Kidney (tissue), 14 donors: ENCODE results near the gene NR2F2. TPM values are rescaled to one million over a fixed set of nuclear protein-coding genes. Genes with fewer than 3 reads are reported as not detected.
A peak's percentile ranks its signal among the peaks of the same experiment; 100 is the strongest.

ENCODE experiments used
- DNase-seq, 5 donors: peaks; one replicate each; pipeline ENCODE4 v3.0.0-alpha.2; 2013 to 2020
- FAIRE-seq: peaks from 2 replicates; lab custom pipeline; 2012; peaks lifted over from hg19 to GRCh38; lab: Jason Lieb, UNC
- H3K27ac ChIP-seq, 2 donors: one replicate each; pipeline ENCODE4 v1.7.0; 2013; ENCODE audit warnings: low read depth in 2 of 2, low read length in 2 of 2, inconsistent platforms in 1 of 2
- H3K27me3 ChIP-seq: one replicate; pipeline ENCODE4 v1.7.1; 2013; ENCODE audit warnings: low read length, inconsistent platforms; ENCODE audit not compliant: control insufficient read depth, insufficient read depth
- H3K36me3 ChIP-seq, 3 donors: one replicate each; pipeline versions ENCODE4 v1.7.0 to v1.7.1; 2013; ENCODE audit warnings: low read length in 3 of 3, control low read depth in 1 of 3, inconsistent platforms in 1 of 3; ENCODE audit not compliant: insufficient read depth in 3 of 3, control insufficient read depth in 2 of 3
- H3K4me1 ChIP-seq, 3 donors: one replicate each; pipeline versions ENCODE4 v1.7.0 to v1.7.1; 2013; ENCODE audit warnings: low read length in 3 of 3, inconsistent platforms in 1 of 3, low read depth in 1 of 3; ENCODE audit not compliant: control insufficient read depth in 2 of 3, insufficient read depth in 2 of 3
- H3K4me3 ChIP-seq, 3 donors: one replicate each; pipeline versions ENCODE4 v1.7.0 to v1.8.1; 2013; ENCODE audit warnings: low read length in 3 of 3, control low read depth in 1 of 3, inconsistent platforms in 1 of 3
- H3K9ac ChIP-seq, 3 donors: one replicate each; pipeline versions ENCODE4 v1.7.0 to v1.7.1; 2013; ENCODE audit warnings: low read length in 3 of 3, control low read depth in 1 of 3, inconsistent platforms in 1 of 3
- H3K9me3 ChIP-seq, 3 donors: one replicate each; pipeline versions ENCODE4 v1.7.0 to v1.7.1; 2013; ENCODE audit warnings: low read length in 3 of 3, control low read depth in 1 of 3, inconsistent platforms in 1 of 3; ENCODE audit not compliant: control insufficient read depth in 2 of 3, insufficient read depth in 1 of 3
- CTCF ChIP-seq: IDR thresholded peaks from 3 replicates; pipeline ENCODE4 v1.5.1; 2012; ENCODE audit warnings: mild to moderate bottlenecking, moderate library complexity, borderline replicate concordance; ENCODE audit not compliant: insufficient read depth; ENCODE audit errors: extremely low read depth
- intact Hi-C: fragments of 100-400 bp; cut with DNase I; formaldehyde crosslinking; loops from one replicate; pipeline ENCODE4 v1.11.1; 2022
- polyA plus RNA-seq: library from polyadenylated mRNA; stranded (reverse); fragments of 350-450 nt; fragmentation: Illumina TruSeq; extraction: RNeasy Lipid Tissue Mini Kit (QIAGEN cat#74804); gene quantifications from one replicate; pipeline ENCODE4 v1.2.3, GENCODE V29; 2014; ENCODE audit warnings: low read depth, low replicate concordance; ENCODE audit not compliant: insufficient read depth
- total RNA-seq: library from RNA; stranded (reverse); fragmentation: NEBNext Ultra II Directional; extraction: Animal tissue kit (Norgen Biotek cat#: 25700); gene quantifications from one replicate; pipeline ENCODE4 v1.2.1, GENCODE V29; 2021
- donor health status: control.
- donor health status: control.
- donor health status: control.
- donor health status: control.
- donor health status: control.
- donor health status: DM: yes; HTN: yes; CAD: no.
- donor health status: Normal renal cell carcinoma (clear cell type).

NR2F2 gene
- total and polyA plus RNA-seq, 2 donors from 2014 or later: 42.5 to 191 TPM

GRCh38 chr15:96363707-96364106 lies 33.2 kb downstream of the NR2F2 start:
- no peak for TF ChIP-seq CTCF
- H3K4me3 ChIP-seq: no peak overlapping the region
- no peaks in the 10 kb centered on the region for H3K27me3 ChIP-seq
- H3K27ac ChIP-seq: no peak overlapping the region
- no peaks in the 10 kb centered on the region for H3K36me3 ChIP-seq
- H3K9me3 ChIP-seq: no peaks in the 10 kb centered on the region
- no peak overlapping the region for H3K9ac ChIP-seq
- DNase-seq (peak in 1 of 5 donors; percentile 5), FAIRE-seq (no peak)
- intact Hi-C loops: no loop called here
- peaks cover 0 to 2% (median 0%) of the 10 kb centered on the region in 3 donors for H3K4me1 ChIP-seq

- H3K4me1 ChIP-seq: peaks cover 0 to 2% (median 0%) of the 10 kb centered on the region in 3 donors
- FAIRE-seq: no peak
- no peaks in the 10 kb centered on the region for H3K9me3 ChIP-seq
- no peaks in the 10 kb centered on the region for H3K27me3 ChIP-seq
- no peak overlapping the region for H3K9ac ChIP-seq
- no peak overlapping the region for H3K27ac ChIP-seq
- intact Hi-C loops: no loop called here
- no peaks in the 10 kb centered on the region for H3K36me3 ChIP-seq
- DNase-seq: peak; percentile 28 to 60 (median 53)
- no peak overlapping the region for H3K4me3 ChIP-seq
- no peak for TF ChIP-seq CTCF
Observed at GRCh38 chr15:96365781-96366525, 35.5 kb downstream of the NR2F2 start.

GRCh38 chr15:96366526-96366877 lies 36.0 kb downstream of the NR2F2 start:
- H3K4me1 ChIP-seq: peaks cover 0 to 2% (median 0%) of the 10 kb centered on the region in 3 donors
- no peak overlapping the region for H3K27ac ChIP-seq
- H3K4me3 ChIP-seq: no peak overlapping the region
- H3K27me3 ChIP-seq: no peaks in the 10 kb centered on the region
- no peaks in the 10 kb centered on the region for H3K36me3 ChIP-seq
- intact Hi-C loops: no loop called here
- no peaks in the 10 kb centered on the region for H3K9me3 ChIP-seq
- no peak for FAIRE-seq
- peak in 4 of 5 donors; percentile 7 to 67 (median 42) for DNase-seq
- H3K9ac ChIP-seq: no peak overlapping the region
- no peak for TF ChIP-seq CTCF
